Frontal cortex (tissue), 4 donors: ENCODE results near the gene UNC5B. TPM values are rescaled to one million over a fixed set of nuclear protein-coding genes. Genes with fewer than 3 reads are reported as not detected.

Experiments used
- DNase-seq, 2 donors: peaks; one replicate each; pipeline ENCODE4 v3.0.0; 2012; ENCODE audit warnings: low spot score in 2 of 2
- FAIRE-seq: peaks from 2 replicates; lab custom pipeline; 2012; peaks lifted over from hg19 to GRCh38; lab: Jason Lieb, UNC
- total RNA-seq: library from RNA; depleted of rRNA; stranded (reverse); fragments of >200 nt; gene quantifications from one replicate; pipeline ENCODE4 v1.2.3, GENCODE V29; 2014
- donor health status: control.
- donor health status: control.
- donor health status: control.

The UNC5B gene
- total RNA-seq, 1 donor from 2014 or later = 2.9 TPM

- no peak for FAIRE-seq
- no peak for DNase-seq
Observed at GRCh38 chr10:71220689-71221540, 8.5 kb downstream of the UNC5B start.

DNA sequence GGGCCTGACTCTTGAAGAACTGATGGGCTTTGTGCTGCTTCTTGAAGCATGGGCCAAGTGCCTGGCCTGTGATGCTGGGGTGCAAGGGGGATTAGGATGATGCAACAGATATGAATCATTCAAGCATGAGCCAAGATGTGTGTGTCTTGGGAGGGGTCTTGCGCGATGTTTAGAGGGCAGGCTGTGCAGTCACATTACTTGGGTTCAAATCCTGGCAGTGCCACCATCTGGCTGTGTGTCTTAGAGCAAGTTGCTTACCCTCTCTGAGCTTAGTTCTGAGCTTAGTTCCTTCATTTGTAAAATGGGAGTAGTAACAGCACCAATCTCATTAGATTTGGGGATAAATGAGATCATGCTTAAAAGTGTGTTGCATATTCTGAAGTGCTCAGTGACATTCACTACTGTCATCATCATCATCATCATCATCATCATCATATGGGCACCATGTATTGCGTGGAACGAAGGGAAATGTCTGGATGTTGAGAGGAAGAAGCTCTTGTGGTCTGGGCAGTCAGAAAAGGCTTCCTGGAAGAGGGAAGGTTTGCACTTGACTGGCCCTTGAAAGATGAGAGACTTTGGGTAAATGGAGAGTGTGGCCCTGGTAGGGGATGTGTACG, 9.3 kb downstream of the UNC5B start:
- FAIRE-seq (no peak), DNase-seq (no peak)

GRCh38 chr10:71222601-71223346, 10.4 kb downstream of the UNC5B start:
- DNase-seq (no peak), FAIRE-seq (no peak)

- no peak for DNase-seq
- no peak for FAIRE-seq
Observed at GRCh38 chr10:71223347-71224058, 11.1 kb downstream of the UNC5B start.

- DNase-seq (peak in 1 of 2 donors; percentile 60), FAIRE-seq (no peak)
Observed at GRCh38 chr10:71225291-71226058, 13.1 kb downstream of the UNC5B start.

- DNase-seq (no peak), FAIRE-seq (no peak)
Observed at GRCh38 chr10:71228875-71229675, 16.7 kb downstream of the UNC5B start.

DNA sequence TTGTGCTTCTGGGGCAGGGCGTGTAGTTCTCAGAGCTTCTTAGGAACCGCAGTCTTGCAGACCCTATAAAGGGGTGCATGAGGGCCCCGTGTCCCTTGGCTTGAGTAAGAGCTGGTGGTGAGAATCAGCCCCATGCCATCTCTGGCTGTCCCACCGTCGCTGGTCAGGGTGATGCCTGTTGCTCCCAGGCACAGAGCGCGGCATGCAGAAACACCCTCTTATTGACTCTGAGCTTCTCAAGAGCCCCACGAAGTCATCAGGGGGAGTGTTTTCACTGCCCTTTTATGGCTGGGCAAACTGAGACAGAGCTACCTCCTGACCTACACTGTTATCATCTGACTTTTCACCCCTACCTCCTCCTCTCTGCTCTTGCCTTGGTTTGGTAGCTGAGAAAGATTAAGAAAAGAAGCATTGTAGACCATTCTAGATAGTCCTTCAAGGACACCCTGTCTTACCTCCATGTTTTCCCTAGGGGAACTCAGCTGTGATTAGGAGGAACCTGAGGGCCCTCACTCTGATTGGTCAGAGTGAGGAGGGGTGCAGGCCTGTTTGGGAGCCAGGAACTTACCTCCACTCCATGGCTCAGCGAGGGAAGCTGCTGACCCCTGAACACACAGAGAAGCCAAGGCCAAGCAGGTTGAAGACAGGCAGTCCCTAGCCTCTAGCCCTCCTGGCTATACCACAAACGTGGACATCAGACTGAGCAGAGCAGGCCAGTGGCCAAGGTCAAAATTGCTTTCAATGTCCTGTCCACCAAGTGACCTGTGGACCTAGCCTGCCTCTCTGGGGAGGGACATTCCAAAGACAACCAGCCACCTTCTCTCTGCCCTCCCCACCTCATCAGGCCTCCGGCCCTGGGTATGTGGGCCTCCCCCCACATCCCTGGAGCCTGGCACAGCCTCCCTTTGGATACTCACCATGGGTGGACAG, 17.6 kb downstream of the UNC5B start:
- no peak for DNase-seq
- FAIRE-seq = no peak

GRCh38 chr10:71230656-71231025, 18.3 kb downstream of the UNC5B start:
- DNase-seq (no peak), FAIRE-seq (no peak)

DNA sequence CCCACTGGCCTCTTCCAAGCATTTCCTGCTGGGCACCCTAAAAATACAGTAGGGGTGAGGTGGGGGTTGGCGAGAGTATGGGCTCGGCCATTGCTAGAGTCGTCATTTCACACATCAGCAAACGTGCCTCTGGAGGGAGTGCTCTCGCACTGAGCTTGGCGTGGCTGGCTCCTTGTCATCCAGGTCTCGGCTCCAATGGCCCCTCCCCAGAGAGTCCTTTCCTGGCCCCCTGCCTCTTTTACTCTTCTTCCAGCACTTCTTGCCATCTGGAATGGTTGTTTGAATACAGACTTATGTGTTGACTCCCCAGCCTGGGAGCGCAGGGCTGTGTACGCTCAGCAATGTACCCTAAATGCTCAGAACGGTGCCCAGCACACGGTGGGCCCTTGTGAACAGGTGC, 18.8 kb downstream of the UNC5B start:
- FAIRE-seq = no peak
- DNase-seq = no peak

- DNase-seq (peak; percentile 77 to 82), FAIRE-seq (peak; percentile 44)
Observed at GRCh38 chr10:71232089-71232998, 20.0 kb downstream of the UNC5B start.

DNA sequence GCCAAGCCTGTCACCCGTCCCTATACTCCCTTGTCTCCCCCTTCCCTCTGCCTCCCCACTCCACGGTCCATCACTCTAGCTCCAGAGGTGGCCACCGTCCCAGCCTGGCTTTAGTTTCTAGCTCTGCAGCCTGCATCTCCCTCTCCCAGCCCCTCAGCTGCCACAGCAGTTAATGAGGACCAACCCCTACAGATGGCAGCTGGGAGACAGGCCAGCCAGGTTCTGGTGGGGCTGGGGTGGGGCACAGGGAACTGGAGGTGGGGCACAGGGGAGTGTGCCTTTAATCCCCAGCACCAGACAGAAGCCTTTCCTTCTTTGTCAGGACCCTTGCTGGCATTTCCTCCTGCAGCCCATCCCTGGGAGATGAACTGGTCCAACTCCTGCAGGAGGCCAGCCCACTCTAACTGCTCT, 21.1 kb downstream of the UNC5B start:
- FAIRE-seq = no peak
- no peak for DNase-seq

DNA sequence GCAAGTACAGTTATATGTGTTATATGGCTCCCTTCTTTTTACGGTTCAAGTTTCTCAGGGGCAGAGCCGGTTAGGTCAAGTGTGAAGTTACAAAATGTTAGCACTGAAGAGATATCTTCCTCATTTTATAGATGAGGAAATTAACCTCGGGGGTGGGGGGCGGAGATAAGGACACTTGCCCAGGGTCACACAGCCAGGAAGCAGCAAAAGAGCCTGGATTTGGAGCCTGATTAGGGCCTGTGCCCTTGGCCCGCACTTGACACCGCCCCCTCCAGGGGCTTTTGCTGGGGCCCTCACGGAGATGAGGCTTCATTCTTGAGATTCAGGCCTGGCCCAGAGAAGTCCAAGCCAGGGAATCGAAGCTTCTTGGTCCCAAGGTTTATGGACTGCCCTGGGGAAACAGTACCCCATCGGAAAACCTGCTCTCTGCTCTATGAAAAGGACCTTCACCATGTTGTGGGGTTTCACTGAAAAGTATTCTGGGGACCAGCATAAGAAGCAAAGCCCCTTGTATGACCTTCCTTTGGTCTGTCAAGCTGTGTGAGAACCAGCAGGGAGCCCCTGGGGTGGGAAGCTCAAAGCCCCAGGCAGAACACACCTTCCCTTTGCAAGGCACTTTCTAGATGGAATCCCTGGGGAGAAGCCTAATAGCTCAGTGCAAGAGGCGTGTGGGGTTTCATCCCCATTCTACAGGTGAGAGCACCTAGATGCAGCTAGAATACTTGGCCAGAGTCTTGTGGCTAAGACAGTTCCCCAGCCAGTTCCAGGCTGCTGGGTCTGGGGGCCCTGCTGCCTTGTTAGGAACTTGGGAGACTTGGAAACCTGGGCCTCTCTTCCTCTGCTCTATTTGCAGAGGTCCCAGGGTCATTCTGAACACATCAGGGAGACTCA, 21.9 kb downstream of the UNC5B start:
- DNase-seq = no peak
- no peak for FAIRE-seq

DNA sequence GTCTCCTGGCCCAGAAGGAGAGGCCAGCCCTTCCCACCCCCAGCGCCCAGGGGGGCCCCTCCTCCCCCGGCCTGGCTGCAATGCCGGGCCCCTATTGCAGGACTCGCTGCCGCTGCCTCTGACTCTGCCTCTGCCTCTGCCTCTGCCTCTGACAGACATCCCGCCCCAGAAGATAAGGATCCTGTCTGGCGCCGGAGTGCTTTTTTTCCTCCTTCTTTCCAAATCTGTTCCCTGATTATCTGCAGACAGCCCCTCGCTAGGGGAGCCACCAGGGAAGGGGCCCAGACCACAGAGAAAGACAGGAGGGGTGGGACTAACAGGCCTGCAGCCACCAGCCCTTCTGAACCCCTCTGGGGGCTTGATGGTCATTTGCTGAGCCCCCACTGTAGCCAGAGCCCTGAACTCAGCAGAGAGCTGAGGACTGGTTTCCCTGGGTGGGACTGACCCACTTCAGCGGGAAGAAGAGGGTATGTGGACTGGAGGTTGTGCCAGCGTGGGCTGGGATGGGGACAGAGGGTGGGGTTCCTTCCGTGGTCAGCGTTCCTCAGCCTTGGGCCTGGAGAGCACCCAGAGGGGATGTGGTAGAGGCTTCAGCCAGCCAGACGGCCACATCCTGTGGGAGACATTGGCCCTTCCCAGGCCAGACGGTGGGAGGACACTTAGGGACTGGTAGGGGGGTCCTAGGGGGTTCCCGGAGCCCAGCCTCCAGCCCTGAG, 22.8 kb downstream of the UNC5B start:
- DNase-seq (no peak), FAIRE-seq (no peak)

- no peak for FAIRE-seq
- DNase-seq = no peak
Observed at GRCh38 chr10:71235808-71236207, 23.4 kb downstream of the UNC5B start.

DNA sequence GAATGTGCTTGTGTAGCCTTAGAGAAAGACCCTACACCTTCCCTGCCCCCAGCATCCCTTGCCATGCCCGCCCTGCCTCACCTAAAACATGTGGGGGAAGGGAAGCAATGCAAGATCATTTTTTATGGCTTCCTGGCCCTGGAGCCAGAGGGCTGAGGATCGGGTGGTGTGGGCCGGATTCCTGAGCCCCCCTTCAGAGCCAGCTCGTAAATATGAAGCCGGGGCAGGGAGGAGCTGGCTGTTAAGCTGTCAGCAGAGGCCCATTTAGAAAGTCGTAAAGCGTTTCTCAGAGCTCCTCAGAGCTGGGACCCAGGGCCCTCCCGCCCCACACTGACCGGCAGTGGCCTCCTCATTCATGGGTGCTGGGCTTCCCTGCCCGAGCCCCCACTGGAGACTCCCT, 23.9 kb downstream of the UNC5B start:
- FAIRE-seq = no peak
- no peak for DNase-seq
